Measurements from ENCODE around the gene TTN.
A peak's percentile ranks its signal among the peaks of the same experiment; 100 is the strongest.

Gene TTN

DNA sequence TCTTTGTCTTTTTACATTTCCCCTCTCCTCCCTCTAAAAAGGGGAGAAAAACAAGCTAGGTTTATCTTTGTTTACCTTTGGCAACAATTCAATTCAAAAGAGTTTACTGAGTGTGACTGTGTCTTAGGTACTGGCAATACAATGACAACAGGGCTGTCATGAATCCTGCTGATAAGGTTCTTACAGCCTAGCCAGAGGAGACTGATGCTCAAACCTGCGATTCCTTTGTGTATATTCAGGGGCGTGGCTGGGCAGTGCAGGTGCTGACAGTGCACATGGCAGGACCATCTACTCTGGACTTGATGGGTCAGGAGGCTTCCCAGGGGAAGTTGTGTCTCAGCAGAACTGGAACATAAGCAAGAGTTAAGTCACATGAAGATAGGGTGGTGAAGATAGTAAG, 23.2 kb upstream of the TTN start:
- peaks cover 3% of the 10 kb centered on the region for H3K4me1 ChIP-seq (ENCODE audit: control insufficient read depth, insufficient read depth, low read length)
- no peak overlapping the region for H3K4me3 ChIP-seq (ENCODE audit: low read length)
- H3K9ac ChIP-seq (ENCODE audit: low read depth, low read length) = no peak overlapping the region
- no peaks in the 10 kb centered on the region for H3K27me3 ChIP-seq (ENCODE audit: control insufficient read depth, insufficient read depth, low read length)
- H3K9me3 ChIP-seq (replicated peaks; ENCODE audit: low read length) = no peaks in the 10 kb centered on the region
- no peak overlapping the region for H3K4me2 ChIP-seq (ENCODE audit: low read length)
- no peaks in the 10 kb centered on the region for H3K36me3 ChIP-seq (ENCODE audit: insufficient read depth, low read length)

DNA sequence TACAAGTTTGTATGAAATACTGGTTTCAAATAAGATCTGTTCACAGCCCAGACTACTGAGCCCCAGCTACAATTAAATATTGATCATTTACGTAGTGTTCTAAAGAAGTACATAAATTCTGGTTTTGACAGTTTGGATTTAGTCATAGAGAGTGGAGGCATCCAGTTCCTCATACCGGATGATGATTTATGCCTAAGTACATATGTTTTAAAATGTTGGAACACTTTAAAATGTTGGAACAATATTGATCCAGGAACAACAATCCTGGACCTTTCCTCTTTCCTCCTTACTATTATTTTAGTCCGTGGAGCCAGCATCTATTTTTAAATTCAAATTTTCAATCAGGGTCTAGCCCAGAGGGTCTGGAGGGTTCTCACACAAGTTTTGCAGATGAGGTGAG, 22.8 kb upstream of the TTN start:
- Histone ChIP-seq H3K9me3 (replicated peaks; ENCODE audit: low read length) (no peaks in the 10 kb centered on the region), H3K36me3 (ENCODE audit: insufficient read depth, low read length) (no peaks in the 10 kb centered on the region), H3K9ac (ENCODE audit: low read depth, low read length) (no peak overlapping the region), H3K4me2 (ENCODE audit: low read length) (no peak overlapping the region), H3K4me3 (ENCODE audit: low read length) (no peak overlapping the region), H3K4me1 (ENCODE audit: control insufficient read depth, insufficient read depth, low read length) (peaks cover 3% of the 10 kb centered on the region), H3K27me3 (ENCODE audit: control insufficient read depth, insufficient read depth, low read length) (no peaks in the 10 kb centered on the region)

DNA sequence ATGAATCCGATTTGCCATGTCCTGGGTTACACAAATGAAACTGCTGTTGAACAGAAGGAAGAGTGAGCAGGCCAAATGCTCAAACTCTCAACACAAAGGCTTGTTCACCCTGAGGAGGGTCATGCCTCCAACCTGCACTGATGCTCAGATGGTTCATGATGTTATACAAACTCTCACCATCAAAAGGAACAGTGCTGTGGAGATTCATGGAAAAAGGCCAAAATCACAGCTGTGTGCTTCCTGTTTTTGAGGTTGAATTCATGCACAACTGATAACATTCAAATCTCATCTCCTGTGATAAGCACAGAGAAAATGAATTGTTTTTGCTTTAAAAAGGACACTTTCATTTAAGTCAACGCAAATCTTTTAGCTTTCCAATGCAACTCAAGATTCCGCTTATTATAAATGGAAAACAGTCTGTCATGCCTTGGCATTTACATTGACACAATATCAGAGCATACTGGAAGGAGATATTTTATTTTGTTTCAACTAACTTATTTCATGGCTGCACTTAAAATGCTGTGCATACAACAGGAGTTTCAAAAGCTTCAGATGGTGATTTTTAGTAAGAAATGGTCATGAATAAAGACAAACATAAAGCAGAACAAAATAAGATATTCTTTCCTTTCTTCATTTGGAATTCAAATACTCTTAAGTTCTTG, 22.2 kb upstream of the TTN start:
- Histone ChIP-seq H3K27me3 (ENCODE audit: control insufficient read depth, insufficient read depth, low read length) (no peaks in the 10 kb centered on the region), H3K9me3 (replicated peaks; ENCODE audit: low read length) (no peaks in the 10 kb centered on the region), H3K36me3 (ENCODE audit: insufficient read depth, low read length) (no peaks in the 10 kb centered on the region), H3K9ac (ENCODE audit: low read depth, low read length) (no peak overlapping the region), H3K4me3 (ENCODE audit: low read length) (no peak overlapping the region), H3K4me1 (ENCODE audit: control insufficient read depth, insufficient read depth, low read length) (peaks cover 8% of the 10 kb centered on the region), H3K4me2 (ENCODE audit: low read length) (no peak overlapping the region)

DNA sequence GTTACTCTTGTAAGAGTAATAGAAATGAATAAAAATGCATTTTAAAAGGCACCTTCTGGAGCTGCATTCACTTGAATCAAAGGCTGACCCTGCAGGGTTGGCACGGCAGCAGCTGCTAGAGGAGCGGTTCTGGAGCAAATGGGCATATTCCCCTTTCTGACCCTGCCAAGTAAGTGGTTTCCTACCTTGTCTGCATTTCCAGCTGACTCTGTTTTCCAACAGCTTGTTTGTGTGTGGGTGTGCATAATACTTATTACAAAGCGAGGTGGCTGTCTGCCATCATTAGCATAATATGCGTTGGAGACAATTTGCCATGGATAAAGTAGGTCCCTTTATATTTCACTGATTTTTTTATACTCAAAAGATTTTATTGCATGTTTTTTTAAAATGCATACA, 21.3 kb upstream of the TTN start:
- Histone ChIP-seq H3K9me3 (replicated peaks; ENCODE audit: low read length) (no peaks in the 10 kb centered on the region), H3K4me3 (ENCODE audit: low read length) (no peak overlapping the region), H3K4me2 (ENCODE audit: low read length) (no peak overlapping the region), H3K9ac (ENCODE audit: low read depth, low read length) (no peak overlapping the region), H3K27me3 (ENCODE audit: control insufficient read depth, insufficient read depth, low read length) (no peaks in the 10 kb centered on the region), H3K36me3 (ENCODE audit: insufficient read depth, low read length) (no peaks in the 10 kb centered on the region), H3K4me1 (ENCODE audit: control insufficient read depth, insufficient read depth, low read length) (peaks cover 8% of the 10 kb centered on the region)

DNA sequence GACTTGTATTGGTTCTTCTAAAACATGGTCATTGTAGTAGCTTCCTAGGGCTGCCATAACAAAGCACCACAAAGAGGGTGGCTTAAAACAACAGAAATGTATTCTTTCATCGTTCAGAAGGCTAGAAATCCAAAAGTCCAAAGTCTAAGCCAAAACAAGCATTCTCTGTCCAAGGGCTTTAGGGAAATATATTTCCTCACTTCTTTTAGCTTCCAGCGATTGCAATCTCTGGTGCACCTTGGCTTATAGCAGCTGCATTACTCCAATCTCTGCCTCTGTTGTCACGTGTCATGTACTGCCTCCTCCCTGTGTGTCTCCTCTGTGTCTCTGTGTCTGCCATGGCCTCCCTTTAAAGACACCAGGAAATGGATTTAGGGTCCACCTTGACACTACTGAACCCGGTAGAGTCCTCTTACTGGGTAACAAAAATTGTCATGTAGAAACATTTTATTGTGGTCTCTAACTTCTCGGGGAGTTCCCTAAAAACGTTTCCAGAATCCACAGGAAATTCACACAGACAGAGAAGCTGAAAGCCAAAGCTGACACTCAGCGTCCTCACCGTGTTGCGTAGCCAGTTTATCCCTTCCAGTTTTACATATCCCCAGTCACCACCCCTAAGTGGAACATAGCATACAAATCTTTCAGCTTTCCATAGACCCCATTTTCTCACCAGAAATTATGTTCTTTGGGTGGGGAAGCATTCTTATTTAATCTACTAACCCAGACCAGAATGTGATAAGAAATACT, 20.7 kb upstream of the TTN start:
- H3K9ac ChIP-seq (ENCODE audit: low read depth, low read length) = no peak overlapping the region
- no peak overlapping the region for H3K4me3 ChIP-seq (ENCODE audit: low read length)
- H3K4me1 ChIP-seq (ENCODE audit: control insufficient read depth, insufficient read depth, low read length) = peaks cover 8% of the 10 kb centered on the region
- no peaks in the 10 kb centered on the region for H3K27me3 ChIP-seq (ENCODE audit: control insufficient read depth, insufficient read depth, low read length)
- H3K4me2 ChIP-seq (ENCODE audit: low read length) = peak overlapping the region; percentile 4
- no peaks in the 10 kb centered on the region for H3K36me3 ChIP-seq (ENCODE audit: insufficient read depth, low read length)
- H3K9me3 ChIP-seq (replicated peaks; ENCODE audit: low read length) = no peaks in the 10 kb centered on the region

DNA sequence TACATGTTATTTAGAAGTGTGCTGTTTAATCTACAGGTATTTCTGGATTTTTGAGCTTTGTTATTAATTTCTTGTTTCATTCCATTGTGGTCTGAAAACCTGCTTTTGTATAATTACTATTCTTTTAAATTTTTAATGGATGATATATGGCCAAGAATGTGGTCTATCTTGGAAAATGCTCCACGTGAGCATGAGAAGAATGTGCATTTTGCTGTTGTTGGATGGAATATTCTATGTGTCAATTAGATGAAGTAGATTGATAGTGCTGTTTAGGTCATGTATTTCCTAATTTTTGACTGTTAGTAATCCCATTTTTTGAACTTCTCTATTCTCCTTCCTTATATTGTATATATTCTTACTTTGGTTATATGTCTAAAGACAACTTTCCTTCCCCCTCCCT, 19.9 kb upstream of the TTN start:
- Histone ChIP-seq H3K36me3 (ENCODE audit: insufficient read depth, low read length) (no peaks in the 10 kb centered on the region), H3K9me3 (replicated peaks; ENCODE audit: low read length) (no peaks in the 10 kb centered on the region), H3K4me3 (ENCODE audit: low read length) (no peak overlapping the region), H3K9ac (ENCODE audit: low read depth, low read length) (no peak overlapping the region), H3K4me2 (ENCODE audit: low read length) (no peak overlapping the region), H3K27me3 (ENCODE audit: control insufficient read depth, insufficient read depth, low read length) (no peaks in the 10 kb centered on the region), H3K4me1 (ENCODE audit: control insufficient read depth, insufficient read depth, low read length) (peaks cover 8% of the 10 kb centered on the region)

DNA sequence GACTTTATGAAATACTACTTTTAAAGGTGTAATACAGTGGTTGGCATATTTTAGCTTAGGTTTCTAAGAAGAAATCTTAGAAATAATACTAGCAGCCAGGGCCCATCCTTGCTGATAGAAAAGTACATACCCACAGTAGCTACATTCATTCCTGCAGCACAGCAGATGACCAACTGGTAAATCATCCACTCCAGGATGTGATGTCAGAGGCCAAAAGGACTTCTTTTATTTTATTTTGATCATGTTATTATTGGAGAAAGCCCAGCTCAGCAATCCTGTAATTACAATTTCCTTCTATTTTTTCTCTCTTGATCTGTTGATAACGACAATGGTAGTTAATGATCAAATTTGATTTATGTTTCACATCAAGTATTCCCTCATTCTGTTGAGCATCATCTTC, 18.0 kb upstream of the TTN start:
- H3K4me3 ChIP-seq (ENCODE audit: low read length) = no peak overlapping the region
- no peak overlapping the region for H3K4me2 ChIP-seq (ENCODE audit: low read length)
- H3K9me3 ChIP-seq (replicated peaks; ENCODE audit: low read length) = no peaks in the 10 kb centered on the region
- peaks cover 9% of the 10 kb centered on the region for H3K4me1 ChIP-seq (ENCODE audit: control insufficient read depth, insufficient read depth, low read length)
- no peaks in the 10 kb centered on the region for H3K27me3 ChIP-seq (ENCODE audit: control insufficient read depth, insufficient read depth, low read length)
- no peaks in the 10 kb centered on the region for H3K36me3 ChIP-seq (ENCODE audit: insufficient read depth, low read length)
- no peak overlapping the region for H3K9ac ChIP-seq (ENCODE audit: low read depth, low read length)

DNA sequence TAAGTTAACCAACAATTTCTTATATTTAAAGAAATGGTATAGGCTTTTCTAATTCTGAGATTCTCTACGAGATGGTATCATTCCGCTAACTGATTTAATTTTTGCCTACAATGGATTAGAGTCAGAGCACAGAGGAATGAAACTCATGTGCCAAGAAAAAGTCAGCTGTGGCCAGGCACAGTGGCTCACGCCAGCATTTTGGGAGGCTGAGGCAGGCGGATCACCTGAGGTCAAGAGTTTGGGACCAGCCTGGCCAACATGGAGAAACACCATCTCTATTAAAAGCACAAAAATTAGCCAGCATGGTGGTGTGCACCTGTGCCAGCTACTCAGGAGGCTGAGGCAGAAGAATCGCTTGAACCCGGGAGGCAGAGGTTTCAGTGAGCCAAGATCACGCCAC, 17.0 kb upstream of the TTN start:
- H3K36me3 ChIP-seq (ENCODE audit: insufficient read depth, low read length) = no peaks in the 10 kb centered on the region
- peaks cover 18% of the 10 kb centered on the region for H3K4me1 ChIP-seq (ENCODE audit: control insufficient read depth, insufficient read depth, low read length)

DNA sequence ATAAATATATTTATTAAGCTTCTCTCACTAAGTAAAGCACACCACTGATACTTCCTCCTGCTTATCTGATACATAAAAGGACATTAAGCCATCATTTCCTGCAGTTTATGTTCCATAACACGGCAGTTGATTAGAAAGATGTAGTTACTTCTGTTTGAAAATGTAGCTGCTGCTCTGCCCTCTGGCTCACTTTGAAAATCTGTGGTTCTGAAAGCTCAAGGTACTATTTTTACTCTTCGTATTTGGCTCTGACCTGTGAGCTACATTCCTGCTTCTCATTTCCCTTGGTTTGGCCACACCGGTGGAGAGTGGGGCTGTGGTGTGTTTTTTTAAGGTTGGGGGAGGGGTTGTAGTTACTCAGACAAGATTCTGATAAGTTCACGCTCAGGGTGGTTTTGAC, 12.8 kb upstream of the TTN start:
- Histone ChIP-seq H3K27me3 (ENCODE audit: control insufficient read depth, insufficient read depth, low read length) (no peaks in the 10 kb centered on the region), H3K4me1 (ENCODE audit: control insufficient read depth, insufficient read depth, low read length) (peaks cover 16% of the 10 kb centered on the region), H3K36me3 (ENCODE audit: insufficient read depth, low read length) (no peaks in the 10 kb centered on the region), H3K4me3 (ENCODE audit: low read length) (no peak overlapping the region), H3K9ac (ENCODE audit: low read depth, low read length) (no peak overlapping the region), H3K4me2 (ENCODE audit: low read length) (peak overlapping the region; percentile 36), H3K9me3 (replicated peaks; ENCODE audit: low read length) (no peaks in the 10 kb centered on the region)

More for the DNA sequence above, 17.0 kb upstream of the TTN start:
- no peaks in the 10 kb centered on the region for H3K9me3 ChIP-seq (replicated peaks; ENCODE audit: low read length)
- H3K4me2 ChIP-seq (ENCODE audit: low read length) = no peak overlapping the region
- no peak overlapping the region for H3K4me3 ChIP-seq (ENCODE audit: low read length)
- H3K27me3 ChIP-seq (ENCODE audit: control insufficient read depth, insufficient read depth, low read length) = no peaks in the 10 kb centered on the region
- no peak overlapping the region for H3K9ac ChIP-seq (ENCODE audit: low read depth, low read length)

DNA sequence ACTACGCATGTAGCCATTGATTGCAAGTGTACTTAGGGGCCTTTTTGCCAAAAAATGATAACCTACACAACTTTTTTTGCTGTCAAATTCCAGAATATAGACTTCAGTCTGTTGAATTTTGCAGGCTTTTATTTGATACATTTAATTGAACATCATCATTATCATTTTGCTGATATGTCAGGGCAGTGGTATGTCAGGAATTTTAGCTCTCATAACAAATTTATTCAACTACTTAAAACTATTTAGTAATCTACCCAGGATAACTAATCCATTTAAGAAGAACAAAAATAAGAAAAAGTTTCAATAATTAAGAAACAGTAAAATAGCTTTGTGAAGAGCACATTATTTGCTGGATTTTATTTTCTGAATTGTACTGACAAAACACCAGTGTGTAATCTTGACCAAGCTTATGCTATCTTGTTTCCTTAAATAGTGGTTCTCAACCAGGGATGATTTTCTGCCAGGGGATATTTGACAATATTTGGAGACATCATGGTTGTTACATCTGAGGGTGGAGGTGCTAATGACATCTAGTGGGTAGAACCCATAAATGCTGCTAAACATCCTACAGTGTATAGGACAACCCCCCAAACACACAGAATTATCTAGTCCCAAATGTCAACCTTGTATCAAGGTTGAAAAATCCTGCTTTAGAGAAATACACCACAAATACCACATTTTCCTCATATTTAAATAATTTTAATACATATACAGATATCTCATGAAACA, 12.1 kb upstream of the TTN start:
- Histone ChIP-seq H3K36me3 (ENCODE audit: insufficient read depth, low read length) (no peaks in the 10 kb centered on the region), H3K4me2 (ENCODE audit: low read length) (no peak overlapping the region), H3K27me3 (ENCODE audit: control insufficient read depth, insufficient read depth, low read length) (no peaks in the 10 kb centered on the region), H3K4me3 (ENCODE audit: low read length) (no peak overlapping the region), H3K9me3 (replicated peaks; ENCODE audit: low read length) (no peaks in the 10 kb centered on the region), H3K9ac (ENCODE audit: low read depth, low read length) (no peak overlapping the region), H3K4me1 (ENCODE audit: control insufficient read depth, insufficient read depth, low read length) (peaks cover 11% of the 10 kb centered on the region)

DNA sequence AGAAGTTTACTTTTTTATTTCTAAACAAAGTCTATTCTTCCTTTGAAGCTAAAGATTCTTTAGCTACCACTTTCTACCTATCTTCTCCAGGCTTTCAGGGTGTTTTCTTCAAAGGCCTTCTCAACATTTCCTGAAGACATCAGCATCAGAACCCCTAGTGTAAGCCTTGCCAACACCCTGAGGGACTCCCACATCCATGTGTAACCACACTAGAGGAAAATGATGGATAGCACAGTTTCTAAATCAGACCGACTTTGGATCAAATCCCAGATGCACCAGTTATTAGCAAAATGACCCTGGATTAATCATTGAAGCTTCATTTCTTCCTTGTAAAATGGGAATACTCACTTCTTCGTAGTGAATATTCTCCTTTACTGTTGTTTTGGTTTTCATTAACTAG, 4.7 kb upstream of the TTN start:
- no peaks in the 10 kb centered on the region for H3K27me3 ChIP-seq (ENCODE audit: control insufficient read depth, insufficient read depth, low read length)
- H3K4me1 ChIP-seq (ENCODE audit: control insufficient read depth, insufficient read depth, low read length) = no peaks in the 10 kb centered on the region
- H3K36me3 ChIP-seq (ENCODE audit: insufficient read depth, low read length) = no peaks in the 10 kb centered on the region
- no peak overlapping the region for H3K4me3 ChIP-seq (ENCODE audit: low read length)
- H3K9ac ChIP-seq (ENCODE audit: low read depth, low read length) = no peak overlapping the region
- H3K9me3 ChIP-seq (replicated peaks; ENCODE audit: low read length) = no peaks in the 10 kb centered on the region
- no peak overlapping the region for H3K4me2 ChIP-seq (ENCODE audit: low read length)
